HG03457 (cell line): Measurements from ENCODE around the gene RFXANK.
"Not testable (repeated sequence)": the region's sequence is repeated elsewhere in the genome, so short reads cannot be mapped to it uniquely, and the experiment has no call there.

Experiments used
- ATAC-seq: cut with Tn5 transposase; IDR thresholded peaks from one replicate; pipeline ENCODE4 v1.9.1; 2021; ENCODE audit warnings: moderate number of reproducible peaks; ENCODE audit not compliant: unreplicated experiment

RFXANK gene

DNA sequence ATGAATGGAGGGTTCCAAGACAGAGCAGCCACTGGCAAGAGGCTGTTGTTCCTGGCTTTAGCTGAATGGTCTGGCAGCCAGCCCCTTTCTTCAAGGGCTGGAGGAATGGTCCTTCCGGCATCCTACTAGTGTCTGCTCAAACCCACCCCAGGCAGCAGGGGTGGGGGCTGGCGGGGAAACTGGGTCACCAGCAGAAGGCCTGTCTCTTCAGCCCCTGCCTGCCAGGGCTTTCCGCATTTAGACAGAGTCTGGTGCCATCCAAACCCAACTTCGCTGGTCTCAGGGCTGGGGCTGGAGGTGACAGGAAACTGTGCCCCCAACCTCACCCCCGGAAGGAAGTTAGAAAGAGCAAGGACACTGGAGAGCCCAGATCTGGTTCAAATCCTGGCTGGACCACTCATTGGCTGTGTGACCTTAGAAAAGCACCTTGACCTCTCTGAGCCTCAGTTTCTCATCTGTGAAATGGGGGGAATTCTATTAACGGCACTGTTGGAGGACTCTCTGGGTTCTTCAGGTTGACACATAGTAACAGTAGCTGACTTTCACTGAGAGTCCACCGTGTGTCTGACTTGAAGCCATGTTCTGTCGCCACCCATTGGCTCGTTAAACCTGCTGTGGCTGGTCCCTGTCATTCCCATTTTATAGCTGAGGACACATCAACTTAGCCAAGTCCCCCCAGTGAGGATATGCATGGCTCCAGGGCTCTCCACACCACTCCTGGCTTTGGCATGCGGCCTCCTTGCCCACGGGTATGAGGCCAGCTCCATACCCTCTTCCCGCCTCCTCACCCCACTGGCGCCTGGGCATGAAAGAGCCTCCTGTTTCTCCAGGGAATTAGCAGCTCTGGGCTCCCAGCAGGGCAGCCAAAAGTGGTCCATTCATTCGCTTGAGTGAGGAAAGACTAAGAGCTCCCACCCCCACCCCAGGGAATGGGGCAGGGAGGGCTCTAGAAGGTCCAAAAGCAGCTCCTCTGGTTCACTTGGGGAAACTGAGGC, 13.7 kb downstream of the RFXANK start:
- ATAC-seq, result no peak

DNA sequence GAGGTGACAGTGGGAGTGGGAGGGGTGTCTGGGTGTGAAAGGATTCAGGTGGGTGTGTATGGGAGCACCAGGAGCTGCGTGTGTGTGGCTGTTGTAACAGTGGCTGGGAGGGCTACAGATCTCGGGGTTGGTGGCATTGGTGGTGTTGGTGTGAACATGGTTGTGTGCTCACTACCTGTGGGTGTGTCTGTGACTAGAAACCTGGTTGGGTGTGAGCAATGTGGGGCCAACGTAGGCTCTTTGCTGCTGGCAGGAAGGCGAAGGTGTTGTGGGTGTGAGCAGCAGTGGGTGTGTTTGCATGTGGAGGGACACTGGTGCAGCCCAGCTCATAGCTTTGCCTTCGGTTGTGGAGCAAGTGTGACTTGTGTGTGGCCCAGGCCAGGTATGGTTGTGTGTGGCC, 14.9 kb downstream of the RFXANK start:
- ATAC-seq, result no peak

DNA sequence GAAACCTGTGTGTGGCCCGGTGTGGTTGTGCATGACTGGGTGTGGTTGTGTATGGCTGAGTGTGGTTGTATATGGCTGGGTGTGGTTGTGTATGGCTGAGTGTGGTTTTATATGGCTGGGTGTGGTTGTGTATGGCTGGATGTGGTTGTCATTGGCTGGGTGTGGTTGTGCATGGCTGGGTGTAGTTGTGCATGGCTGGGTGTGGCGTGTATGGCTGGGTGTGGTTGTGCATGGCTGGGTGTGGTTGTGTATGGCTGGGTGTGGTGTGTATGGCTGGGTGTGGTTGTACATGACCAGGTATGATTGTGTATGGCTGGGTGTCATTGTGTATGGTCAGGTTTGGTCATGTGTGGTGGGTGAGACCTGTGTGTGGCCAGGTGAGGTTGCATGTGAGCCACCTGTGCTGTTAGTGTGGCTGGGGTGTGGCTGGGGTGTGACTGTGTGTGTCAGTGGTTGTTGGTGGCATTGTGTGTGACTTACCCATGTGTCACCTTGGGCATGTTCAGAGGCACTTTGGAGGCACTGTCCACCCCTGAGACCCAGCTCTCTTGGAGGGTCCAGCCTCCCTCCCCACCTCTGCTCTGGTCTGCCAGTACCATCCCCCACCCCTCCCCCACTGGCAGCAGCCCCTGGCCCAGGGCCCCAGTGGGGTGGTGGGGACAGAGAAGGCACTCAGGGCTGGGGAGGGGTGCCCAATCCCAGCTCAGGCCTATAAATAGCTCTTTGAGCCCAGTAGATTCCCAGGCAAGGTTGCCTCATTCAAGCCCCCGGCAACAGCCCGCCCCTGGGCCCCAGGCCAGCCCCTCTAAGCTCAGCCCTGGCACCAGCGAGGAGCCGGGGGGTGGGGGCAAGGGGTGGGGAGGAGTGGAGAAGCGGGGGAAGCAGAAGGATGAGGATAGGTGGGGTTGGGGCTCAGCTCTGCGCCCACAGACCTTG, 15.8 kb downstream of the RFXANK start:
- ATAC-seq, result no peak

DNA sequence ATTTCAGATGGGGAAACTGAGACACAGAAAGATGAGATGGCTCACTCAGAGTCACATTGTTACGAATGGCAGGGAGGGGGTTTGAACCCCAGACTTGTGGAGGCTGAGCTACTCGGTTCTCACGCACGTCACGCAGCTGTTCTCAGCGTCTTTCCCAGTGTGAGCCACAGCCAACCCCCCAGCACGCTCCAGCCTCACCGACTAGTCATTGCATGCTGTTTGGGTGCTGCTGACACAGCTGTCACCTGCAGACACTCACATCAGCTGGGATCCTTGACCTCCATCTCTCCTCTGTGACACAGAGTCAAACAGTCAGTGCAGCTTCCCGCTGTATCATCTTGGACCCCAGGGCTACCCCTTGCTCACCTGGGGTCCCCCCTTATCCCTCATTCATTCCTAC, 17.3 kb downstream of the RFXANK start:
- ATAC-seq, result no peak

DNA sequence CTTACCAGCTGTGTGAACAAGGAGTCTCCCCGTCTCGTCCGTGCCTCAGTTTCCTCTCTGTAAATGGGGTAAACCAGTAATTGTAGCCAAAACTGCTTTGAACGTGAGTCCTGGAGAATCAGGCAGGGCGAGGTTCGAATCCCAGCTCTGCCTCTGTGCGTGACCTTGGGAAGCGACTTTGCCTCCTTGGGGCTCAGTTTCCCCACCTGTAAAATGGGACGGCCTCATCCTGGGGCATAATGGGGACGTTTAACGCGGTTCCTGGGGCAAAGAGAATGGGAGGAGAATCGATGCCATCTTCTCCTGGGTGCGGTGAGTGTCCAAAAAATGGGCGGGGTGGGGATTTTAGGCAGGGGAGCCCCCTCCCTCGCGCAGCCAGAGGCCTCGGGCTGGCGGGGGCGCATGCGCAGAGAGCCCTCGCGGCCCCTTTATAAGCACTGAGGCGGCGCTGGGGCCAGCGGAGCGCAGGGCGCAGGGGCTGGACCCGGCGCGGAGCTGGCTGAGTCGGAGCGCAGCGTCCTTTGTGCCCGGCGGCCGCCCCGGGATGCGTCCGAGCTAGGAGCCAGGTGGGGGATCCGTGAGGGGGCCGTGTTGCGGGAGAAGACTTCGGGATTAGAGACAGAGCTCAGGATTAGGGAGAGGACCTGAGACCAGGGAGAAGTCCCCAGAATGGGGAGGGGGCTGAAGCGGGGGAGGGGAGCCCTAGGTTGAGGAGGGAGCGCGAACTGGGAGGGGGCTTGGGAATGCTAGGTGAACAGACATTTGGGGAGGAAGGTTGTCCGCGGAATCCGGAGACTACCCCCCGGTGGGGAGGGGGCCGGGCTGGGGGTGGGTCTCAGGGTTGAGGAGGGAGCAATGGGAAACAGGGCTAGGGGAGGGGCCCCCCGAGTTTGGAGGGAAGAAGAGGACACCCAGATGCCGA, 19.7 kb downstream of the RFXANK start, which contains the start of gene NCAN:
Gene NCAN, plus strand, starts transcription at position 460 of the 922 bp plus-strand sequence. CDS start 4,996 bp downstream, outside the sequence.
- ATAC-seq, result no peak

DNA sequence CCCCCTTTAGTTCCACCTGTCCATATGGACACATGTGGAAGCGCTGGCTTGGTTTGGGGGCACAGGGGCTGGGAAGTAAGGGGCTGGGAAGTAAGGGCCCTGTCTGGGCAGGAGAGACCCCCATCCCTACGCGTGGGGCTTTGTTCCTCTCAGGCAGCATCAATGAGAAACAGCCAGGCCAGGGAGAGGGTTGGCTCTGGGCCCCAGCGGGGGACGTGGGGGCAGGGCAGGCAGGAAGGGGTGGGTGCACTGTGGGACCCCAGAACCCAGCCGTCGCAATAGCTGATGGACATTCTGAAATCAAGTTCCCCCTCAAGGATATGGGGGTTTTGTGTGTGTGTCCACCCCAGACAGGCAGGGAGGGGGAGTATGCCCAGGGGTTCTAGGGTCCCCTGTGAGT, 20.9 kb downstream of the RFXANK start:
- no peak for ATAC-seq

DNA sequence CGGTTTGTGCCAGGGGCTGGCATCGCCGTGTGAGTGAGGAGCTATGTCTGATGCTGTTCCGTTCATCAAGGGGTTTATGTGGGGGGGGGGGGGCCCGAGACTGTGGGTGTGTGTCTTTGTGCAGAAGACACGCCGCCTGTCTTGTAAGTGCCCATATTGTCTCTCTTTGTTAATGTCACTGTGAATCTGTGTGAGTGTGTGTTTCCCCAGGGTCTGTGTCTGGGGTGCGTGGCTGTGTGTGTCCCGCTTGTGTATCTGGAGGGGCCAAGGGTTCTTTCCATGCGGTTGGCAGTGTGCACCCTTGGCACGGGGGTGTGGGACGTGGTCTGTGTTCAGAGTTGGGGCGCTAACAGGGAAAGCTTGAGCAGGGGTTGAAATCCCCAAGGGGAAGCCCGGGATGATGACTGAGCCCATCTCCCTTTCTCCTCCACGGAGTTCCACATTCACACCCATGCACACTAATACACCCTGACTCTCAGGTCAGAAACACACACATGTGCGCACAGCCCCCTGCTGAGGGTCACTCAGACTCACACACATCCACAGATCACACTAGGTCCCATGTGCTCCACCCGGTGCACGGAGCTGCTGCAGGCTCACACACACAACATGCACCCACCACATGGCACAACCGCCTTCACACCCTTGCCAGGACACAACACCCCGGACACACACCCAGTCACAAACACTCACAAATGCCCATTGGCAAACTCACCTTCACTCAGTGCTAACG, 21.5 kb downstream of the RFXANK start:
- no peak for ATAC-seq

DNA sequence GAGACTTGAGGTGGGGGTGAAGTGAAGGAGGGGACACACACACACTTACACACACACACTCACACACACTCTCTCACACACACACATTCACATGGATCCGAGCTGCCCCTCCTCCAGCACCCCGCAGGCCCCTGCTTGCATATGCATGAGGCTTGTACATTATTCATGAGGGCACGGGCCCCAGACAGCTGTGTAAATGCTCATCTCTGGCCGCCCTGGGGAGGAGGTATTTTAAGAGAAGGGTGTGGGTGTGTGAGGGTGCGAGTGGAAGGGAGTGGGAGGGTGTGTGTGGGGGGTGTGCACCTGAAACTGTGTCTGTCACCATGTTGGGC, 22.1 kb downstream of the RFXANK start:
- ATAC-seq, result no peak

DNA sequence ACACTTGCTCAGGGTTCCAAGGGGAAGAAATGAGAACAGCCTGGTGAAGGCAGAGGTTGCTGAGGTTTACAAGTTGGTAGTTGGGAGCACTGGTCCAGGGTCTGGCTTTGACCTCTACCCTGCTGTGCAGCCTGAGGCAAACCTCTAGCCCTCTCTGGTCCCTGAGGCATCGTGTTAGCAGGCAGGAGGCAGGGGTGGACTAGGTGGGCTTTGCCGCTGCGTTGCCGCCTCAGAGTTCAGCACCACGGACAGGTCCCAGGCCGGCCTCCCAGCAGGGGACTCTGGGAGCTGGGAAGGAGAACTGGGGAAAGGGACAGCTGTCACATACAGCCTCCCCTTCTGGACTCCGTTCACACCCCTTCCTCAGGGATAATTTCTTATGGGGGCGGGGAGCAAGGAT, 22.8 kb downstream of the RFXANK start:
- ATAC-seq, result no peak

DNA sequence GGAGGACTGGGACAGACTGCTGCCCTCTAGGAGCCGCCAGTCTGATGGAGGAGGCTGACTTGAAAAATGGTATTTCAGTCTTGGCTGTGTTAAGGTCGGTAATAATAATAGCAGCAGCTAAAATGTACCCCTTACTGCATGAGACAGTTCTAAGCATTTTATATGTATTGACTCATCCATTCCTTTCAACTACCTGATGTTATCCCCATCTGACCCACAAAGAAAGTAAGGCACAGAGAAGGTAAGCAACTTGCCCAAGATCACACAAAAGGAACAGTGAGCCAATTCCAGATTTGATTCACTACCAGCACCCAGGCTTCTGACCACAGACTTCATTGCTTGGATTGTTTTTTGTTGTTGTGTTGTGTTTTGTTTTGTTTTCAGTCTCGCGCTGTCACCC, 23.7 kb downstream of the RFXANK start:
- no peak for ATAC-seq

DNA sequence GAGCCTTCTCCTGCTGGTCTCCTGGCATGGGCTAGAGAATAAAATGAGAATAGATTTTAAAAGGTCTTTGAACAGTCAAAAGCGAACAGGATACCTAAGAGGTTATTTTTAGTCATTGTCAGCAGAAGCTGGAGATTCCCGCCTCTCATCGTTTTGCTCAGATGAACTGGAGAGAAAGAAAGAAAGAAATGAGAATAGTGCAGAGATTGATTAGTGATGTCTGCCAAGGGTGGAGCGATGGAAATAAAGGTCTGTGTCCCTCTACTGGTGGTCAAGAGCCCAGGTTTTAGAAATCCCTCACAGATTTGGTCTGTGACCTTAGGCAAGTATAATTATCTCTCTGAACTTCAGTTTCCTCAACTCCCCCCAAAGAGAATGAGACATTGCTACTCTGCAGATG, 25.0 kb downstream of the RFXANK start:
- no peak for ATAC-seq

DNA sequence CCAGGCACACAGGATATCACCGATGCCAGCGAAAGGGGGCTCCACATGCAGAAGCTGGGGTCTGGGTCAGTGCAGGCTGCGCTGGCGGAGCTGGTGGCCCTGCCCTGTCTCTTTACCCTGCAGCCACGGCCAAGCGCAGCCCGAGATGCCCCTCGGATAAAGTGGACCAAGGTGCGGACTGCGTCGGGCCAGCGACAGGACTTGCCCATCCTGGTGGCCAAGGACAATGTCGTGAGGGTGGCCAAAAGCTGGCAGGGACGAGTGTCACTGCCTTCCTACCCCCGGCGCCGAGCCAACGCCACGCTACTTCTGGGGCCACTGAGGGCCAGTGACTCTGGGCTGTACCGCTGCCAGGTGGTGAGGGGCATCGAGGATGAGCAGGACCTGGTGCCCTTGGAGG, 26.9 kb downstream of the RFXANK start:
- no peak for ATAC-seq

DNA sequence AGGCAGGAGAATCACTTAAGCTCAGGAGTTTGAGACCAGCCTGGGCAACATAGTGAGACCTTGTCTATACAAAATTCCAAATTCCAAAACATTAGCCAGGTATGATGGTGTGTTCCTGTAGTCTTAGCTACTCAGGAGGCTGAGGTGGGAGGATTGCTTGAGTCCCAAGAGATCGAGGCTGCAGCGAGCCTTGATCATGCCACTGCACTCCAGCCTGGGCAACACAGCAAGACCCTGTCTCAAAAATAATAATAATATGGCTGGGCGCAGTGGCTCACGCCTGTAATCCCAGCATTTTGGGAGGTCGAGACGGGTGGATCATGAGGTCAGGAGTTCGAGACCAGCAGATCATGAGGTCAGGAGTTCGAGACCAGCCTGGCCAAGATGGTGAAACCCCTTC, 28.9 kb downstream of the RFXANK start:
- ATAC-seq, result not testable (repeated sequence)

DNA sequence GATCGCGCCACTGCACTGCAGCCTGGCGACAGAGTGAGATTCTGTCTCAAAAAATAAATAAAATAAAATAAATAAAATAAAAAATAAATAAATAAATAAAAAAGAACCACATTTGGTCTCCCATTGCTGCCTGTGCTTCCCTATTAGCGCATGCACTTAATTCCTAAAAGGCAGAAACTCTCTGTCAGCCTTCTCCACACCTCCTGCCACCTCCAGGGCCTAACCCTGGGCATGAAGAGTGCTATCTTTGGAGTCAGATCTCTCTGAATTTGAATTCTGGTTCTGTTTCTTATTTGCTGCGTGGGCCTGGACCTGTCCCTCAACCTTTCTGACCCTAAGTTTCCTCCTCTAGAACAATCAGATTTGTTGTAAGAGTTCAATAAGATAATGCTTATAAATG, 31.0 kb downstream of the RFXANK start:
- ATAC-seq, result no peak

DNA sequence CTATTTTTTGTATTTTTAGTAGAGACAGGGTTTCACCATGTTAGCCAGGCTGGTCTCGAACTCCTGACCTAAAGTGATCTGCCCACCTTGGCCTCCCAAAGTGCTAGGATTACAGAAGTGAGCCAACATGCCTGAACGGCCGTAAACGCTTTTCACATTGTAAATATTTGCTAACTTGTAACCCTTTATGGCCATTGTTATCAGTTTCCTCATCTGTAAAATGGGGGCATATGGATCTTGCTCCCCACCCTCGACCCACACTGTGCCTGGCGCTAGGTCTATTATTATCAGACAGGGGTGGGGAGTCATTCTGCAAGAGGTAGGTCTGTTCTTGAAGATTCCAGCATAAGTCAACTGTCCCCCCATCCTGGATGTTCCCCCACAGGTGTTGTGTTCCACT, 31.6 kb downstream of the RFXANK start:
- ATAC-seq, result no peak

DNA sequence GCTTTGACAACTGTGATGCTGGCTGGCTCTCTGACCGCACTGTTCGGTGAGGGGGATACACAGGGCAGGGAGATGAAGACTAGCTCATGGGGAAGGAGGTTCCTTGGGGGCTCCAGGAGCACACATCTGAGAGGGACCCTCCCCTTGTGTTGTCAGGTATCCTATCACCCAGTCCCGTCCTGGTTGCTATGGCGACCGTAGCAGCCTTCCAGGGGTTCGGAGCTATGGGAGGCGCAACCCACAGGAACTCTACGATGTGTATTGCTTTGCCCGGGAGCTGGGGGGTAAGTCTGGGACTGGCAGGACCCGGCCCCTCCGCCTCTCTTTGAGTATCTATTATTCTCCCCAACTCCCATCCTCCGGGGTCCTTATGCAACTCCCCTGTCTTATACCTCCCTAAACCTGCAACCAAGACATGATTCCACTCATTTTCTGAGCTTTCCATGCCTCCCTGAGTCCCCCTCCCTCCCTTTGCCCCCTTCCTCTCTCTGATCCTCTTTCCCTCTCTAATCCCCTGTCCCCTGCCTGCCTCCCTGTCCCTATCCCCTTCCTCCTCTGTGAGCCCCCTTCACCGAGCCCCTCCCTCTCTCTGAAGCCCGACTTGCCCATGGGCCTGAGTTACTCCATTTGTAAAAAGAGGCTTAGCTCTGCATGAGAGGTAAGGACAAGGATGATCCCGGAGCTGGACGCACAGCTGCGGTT, 32.2 kb downstream of the RFXANK start:
- ATAC-seq, result no peak

DNA sequence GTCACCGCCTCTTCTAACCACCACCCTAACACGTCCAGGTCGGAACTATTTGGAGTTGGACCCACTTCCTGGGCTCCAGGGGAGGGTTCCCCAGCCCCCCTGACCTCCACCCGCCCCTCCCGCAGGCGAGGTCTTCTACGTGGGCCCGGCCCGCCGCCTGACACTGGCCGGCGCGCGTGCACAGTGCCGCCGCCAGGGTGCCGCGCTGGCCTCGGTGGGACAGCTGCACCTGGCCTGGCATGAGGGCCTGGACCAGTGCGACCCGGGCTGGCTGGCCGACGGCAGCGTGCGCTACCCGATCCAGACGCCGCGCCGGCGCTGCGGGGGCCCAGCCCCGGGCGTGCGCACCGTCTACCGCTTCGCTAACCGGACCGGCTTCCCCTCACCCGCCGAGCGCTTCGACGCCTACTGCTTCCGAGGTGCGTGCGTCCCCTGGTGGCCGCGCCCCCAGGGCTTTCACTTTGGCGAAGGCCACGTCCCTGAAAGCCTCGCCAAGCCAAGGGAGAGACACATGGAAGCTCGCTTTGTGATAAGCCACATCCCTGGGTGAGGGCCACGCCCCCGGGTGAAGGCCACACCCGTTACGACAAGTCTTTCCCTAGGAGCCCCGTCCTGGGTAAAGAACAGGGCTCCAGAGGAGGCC, 32.9 kb downstream of the RFXANK start:
- no peak for ATAC-seq

DNA sequence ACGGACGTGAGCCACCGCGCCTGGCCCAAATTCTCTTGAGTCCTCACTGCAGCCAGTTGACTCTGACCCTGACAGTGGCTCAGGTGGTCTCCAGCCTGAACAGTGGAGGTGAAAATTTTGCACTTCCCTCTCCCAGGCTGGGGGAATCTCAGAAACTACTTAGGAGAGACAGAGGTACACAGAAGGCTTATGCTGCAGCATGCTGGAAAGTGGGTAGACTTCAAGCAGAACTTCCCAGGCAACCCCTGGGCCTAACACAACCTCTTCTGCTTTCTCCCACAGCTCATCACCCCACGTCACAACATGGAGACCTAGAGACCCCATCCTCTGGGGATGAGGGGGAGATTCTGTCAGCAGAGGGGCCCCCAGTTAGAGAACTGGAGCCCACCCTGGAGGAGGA, 34.1 kb downstream of the RFXANK start:
- no peak for ATAC-seq

DNA sequence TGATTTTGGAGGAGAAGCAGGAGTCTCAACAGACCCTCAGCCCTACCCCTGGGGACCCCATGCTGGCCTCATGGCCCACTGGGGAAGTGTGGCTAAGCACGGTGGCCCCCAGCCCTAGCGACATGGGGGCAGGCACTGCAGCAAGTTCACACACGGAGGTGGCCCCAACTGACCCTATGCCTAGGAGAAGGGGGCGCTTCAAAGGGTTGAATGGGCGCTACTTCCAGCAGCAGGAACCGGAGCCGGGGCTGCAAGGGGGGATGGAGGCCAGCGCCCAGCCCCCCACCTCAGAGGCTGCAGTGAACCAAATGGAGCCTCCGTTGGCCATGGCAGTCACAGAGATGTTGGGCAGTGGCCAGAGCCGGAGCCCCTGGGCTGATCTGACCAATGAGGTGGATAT, 34.6 kb downstream of the RFXANK start:
- ATAC-seq, result no peak
